Stimulated activated CD4-positive, alpha-beta T cell treated with anti-CD3 and anti-CD28 coated beads, Interleukin-2, amount 100 ng/mL, for 24 hours (primary cell): ENCODE measurements around the gene MSMP.

Experiments used
- DNase-seq, 2 donors: peaks; one replicate each; pipeline ENCODE4 v3.0.0-alpha.2; 2020

The MSMP gene

DNA sequence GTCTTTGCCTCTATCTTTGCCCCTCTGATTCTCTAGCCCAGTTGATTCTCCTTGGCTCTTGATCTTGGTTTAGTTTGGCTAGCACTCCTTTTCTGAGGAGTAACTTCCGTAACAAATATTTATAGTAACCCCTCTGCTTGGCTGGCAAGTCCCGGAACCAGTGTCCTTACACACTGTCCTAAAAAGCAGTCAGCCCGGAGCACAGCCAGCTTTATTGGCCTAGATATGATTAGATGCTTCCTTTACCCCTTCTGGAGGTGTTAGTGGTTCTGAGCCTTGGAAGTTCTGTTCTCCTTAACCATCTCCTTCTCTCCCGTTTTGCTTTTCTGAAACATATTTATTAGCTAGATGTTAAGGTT lies 17.0 kb upstream of the MSMP start:
- DNase-seq: no peak

DNA sequence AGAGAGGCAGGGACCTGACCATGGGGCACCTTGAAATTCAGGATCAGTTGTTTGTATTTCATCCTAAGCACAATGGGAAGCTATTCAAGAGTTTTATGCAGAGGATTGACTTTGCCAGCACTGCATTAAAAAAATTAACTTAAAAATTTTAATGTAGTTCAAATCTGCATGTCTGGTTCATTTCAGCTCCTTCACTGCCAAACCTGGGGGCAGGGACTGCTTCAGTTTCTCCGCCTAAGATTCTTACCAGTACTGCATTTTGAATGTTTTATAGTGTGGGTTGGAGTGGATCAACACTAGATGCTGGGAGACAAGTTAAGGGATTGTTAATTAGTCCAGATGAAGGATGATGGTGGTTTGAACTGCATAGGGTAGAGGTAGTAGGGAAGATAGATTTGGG lies 15.7 kb upstream of the MSMP start:
- DNase-seq: no peak

- DNase-seq: no peak
These were observed 13.4 kb upstream of the MSMP start for GRCh38 chr9:35767458-35767857.

DNA sequence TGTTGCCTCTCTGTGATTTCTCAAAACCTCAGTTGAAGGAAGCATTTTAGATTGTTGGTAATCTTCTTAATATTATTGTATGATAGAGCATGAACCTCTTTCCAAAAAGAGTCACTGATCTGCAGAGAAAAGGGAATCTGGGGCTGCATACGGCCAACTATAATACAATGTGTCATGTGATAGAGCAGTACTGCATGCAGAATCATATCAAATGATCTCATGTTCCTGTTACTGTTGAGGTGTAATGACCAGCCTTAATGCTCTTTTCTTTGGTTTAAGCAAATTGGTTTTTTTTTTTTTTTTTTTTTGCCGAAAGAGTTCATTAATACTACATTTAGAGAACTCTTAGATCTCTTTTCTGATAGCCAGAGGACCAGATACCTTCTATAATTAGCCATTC lies 12.9 kb upstream of the MSMP start:
- no peak for DNase-seq

- no peak for DNase-seq
These were observed 9.7 kb upstream of the MSMP start for GRCh38 chr9:35763803-35764202.

DNA sequence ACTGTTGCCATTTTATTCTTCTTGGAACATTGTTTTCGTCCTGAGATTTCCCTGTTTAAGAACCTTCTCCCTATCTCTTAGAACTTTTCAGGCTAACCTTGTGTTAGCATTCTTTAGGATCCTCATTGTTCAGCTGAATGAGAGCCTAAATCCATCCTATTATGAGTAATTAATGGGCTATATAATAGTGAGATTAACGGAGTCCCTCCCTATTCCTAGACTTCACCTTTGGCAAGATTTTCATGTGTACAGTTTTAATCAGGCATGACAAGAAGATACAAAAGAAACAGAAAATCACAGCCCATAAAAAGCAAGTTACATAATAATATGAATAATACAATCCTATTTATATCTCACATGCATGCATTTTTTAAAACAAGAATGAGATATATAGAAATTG lies 9.1 kb upstream of the MSMP start:
- no peak for DNase-seq

DNA sequence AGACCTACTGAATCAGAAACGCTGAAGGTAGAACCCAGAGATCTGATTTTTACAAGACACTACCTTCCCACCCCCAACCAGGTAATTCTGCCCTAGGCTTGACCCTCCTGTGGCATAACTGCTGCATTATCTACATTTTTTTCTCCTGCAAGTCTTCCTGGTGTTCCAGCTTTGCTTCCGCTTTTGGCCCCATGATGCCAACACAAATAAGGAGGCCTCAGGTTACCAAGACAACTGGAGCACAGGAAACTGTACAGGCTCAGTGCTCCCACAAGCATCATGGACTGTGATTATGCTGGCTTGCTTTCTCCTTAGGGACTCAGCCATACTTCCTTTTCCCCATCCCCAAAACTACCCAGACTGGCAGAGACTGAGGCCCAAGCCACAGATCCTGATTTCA lies 6.6 kb upstream of the MSMP start:
- DNase-seq: no peak

DNA sequence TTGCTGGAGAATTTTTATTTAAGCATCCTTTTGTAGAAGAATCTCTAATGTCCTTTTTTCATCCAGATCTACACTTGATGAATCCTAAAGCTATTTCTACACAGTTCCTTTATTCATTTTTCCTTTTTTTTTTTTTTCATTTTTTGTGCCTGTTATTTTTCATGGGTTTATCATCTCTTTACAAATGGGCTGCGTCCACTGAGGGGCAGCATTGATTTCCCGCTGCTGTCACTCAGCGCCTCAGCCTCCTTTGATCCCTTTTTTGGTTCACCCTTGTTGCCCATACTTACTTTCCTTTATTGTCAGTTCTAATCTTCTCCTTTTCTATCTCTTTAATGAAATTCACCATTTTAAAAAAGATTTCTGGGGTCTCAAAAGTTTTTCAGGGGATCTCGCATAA lies 5.7 kb upstream of the MSMP start:
- DNase-seq: no peak

- DNase-seq: no peak
These were observed 4.5 kb upstream of the MSMP start for GRCh38 chr9:35758475-35759050.

DNA sequence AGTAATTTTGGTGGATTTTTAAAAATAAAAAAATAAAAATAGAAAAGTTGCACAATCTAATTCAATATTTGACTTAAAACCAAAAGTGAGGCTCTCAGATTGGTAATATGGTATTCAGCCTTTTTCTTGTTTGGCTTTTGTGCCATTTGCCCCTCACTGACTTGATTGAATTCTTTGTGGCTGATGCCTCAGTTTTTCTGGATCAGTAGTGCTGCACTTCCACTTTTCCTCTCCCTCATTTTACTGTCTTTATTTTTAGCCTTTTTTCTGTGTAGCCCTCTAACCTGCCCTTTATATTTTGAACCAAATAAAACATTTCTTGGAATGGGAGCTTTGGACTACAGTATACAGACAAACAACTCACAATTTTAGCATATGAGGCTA lies 3.8 kb upstream of the MSMP start:
- no peak for DNase-seq

DNA sequence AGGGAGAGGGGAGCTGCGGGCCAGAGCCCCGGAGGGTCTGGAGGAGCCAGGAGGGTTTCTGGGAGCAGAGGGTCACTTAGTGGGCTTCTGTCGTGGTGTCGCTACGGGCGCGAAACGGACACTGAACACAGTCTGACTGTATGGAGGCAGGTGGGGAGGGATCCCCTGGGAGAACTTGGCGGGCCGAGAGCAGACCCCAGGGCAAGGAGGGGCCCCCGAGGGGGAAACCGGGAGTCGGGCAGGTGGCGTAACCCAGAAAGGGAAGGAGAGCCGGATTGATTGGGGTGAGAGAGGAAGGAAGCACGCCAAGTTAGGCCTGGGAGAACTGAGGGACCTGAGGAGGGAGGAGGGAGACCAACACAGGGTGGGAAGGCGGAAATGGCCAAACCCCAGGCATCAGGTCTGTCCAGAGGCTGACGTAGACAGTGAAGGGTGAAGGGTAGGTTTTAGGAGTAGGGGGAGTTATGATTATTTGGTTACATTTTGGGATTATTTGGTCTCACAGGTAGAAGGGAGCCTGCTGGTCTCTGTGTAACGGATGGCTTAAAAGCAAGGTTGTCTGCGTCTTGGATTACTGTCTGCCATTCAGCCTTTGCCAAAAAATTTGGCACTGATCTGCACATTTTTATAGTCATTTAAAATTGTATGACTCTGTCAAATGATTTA lies 3.3 kb upstream of the MSMP start:
- peak; percentile 30 to 43 for DNase-seq

- peak; percentile 87 to 88 for DNase-seq
These were observed 2.5 kb upstream of the MSMP start for GRCh38 chr9:35756275-35757225.

DNA sequence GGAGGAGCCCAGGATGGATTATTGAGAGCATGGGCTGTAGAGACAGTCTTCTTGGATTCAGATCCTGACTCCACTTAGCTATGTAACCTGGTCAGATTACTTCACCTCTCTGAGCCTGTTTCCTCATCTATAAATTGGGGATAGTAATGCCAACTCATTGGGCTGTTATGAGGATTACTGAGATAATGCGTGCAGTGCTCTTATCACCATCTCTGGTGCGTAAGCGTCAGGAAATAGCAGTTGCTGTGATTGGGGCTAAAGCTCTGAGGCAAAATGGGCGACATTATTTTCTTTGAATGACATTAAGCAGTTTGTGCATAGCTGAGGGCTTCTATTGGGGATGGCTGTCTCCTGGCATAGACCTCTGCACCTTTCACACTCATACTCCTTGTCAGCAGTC lies 995 bp upstream of the MSMP start:
- DNase-seq: no peak

GRCh38 chr9:35753466-35753865 lies 610 bp downstream of the MSMP start:
- no peak for DNase-seq

DNA sequence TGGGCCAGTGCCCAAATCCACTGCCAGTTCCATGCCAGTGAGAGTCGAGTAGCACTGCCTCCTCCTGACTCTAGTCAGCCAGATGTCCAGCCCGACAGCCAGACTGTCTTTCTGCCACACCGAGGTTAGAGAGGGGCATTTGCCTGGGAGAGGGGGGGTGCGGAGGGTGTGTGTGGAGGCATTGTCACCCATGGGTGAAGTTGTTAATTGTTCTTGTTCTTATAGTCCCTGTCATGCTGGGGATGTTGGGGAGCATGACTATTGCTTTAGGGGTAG lies 3.9 kb downstream of the MSMP start:
- no peak for DNase-seq

DNA sequence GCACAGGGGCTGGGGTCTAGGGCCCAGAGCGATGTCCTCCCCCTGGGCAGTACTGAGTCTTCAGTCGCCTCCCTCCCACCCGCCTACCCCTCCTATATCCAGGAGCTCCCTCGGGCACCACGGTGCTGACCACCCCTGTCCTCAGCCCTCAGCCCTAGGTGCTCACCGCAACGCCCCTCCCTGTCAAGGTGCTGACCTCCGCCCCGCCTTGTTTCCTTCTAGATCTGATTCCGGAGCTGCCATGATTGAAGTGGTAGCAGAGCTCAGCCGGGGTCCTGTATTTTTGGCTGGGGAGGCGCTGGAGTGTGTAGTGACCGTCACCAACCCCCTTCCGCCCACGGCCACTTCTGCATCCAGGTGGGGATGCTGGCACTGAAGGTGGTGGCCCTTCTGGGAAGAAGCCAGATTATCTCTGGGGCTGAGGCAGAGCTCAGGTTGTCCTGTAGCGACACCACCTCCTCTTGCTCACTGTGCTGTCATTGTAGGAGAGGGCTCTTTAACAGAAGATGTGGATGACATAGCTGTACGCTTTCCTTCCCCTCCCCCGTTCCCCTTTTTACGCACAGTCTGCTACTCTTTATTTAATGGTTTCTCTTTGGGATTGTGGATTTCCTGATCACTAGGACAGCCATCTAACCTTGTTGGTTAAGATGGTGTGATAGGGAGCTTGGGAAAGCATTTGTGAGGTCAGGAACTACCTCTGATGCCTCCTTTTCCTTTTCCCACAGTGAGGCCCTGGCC lies 4.4 kb downstream of the MSMP start:
- peak; percentile 48 to 55 for DNase-seq

- peak; percentile 76 to 80 for DNase-seq
These were observed 5.1 kb downstream of the MSMP start, which contains the start of the genes GBA2 and RGP1 for GRCh38 chr9:35748858-35749514. TSS of gene GBA2 (minus strand) at chr9:35749228. CDS start at chr9:35748704, 524 bp downstream. TSS of gene RGP1 (plus strand) at chr9:35749287. CDS start at chr9:35749756, 469 bp downstream.

GRCh38 chr9:35748242-35748857 lies 5.7 kb downstream of the MSMP start:
- DNase-seq: no peak

DNA sequence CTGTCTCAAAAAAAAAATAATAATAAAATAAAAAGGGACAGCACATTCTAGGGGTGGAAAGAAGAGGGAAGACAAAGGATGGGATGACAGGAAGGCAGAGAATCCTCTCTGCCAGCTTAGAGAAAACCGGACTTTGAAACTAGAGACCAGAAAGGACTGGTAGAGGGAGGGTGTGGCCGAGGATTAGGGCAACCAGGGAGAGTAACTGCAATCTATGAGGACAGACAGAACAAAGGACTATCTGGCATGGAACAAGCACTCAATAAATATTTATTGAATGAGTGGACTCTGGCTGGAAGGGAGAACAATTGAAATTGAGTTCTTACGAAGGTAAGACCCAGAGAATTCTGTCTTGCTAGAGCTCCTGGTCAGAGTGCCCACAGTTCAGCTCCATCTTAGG lies 7.5 kb downstream of the MSMP start:
- DNase-seq: no peak

- no peak for DNase-seq
These were observed 8.5 kb downstream of the MSMP start for GRCh38 chr9:35745569-35745968.

GRCh38 chr9:35743880-35744518 lies 10.1 kb downstream of the MSMP start:
- DNase-seq: no peak

DNA sequence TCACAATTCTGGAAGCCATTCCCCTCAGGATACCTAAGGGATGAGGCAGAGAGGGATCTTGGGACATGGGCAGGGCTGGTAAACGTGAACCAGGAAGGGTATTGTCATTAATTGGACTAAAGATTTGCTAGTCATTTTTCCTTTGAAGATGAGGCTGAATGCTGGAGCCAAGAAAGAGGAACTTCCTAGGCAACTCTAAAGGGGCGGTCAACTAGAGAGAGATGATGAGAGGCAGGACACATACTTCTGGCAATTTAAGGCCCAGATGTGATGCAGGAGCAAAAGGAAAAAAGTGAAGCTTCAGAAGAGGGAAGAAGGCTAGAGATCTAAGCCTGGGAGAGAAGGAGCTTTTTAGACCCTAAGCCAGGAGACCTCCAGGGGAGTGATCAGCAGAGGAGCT lies 10.6 kb downstream of the MSMP start:
- no peak for DNase-seq
